ENCODE results near the gene NEUROD2.

- TF ChIP-seq ZNF891 (CRISPR knock-in tag; IDR thresholded peaks at IDR 0.05) (no peak), ZFYVE20 (CRISPR knock-in tag; IDR thresholded peaks at IDR 0.05; ENCODE audit: borderline replicate concordance, low read depth) (no peak)
These were observed 6.6 kb downstream of the NEUROD2 start for GRCh38 chr17:39600997-39601597.

All from HepG2 (cell line).